GM12878 (cell line): Measurements from ENCODE around the gene NANOGP8.

ENCODE experiments used
- EP300 ChIP-seq, 2 experiments: fragments of 150-350 bp in 1 of 2; IDR thresholded peaks; 2 replicates each; pipeline ENCODE4 v1.6.1; 2011 to 2012; ENCODE audit warnings: low read depth in 2 of 2, low read length in 2 of 2, borderline replicate concordance in 1 of 2, improper control_type of control experiment in 1 of 2, inconsistent platforms in 1 of 2; ENCODE audit not compliant: control insufficient read depth in 1 of 2
- HDAC6 ChIP-seq: fragments of 200-600 bp; sonication (generic); IDR thresholded peaks from one replicate; pipeline ENCODE4 v1.8.0; 2017; ENCODE audit warnings: antibody characterized with exemption; ENCODE audit not compliant: unreplicated experiment
- JUND ChIP-seq: IDR thresholded peaks from 2 replicates; pipeline ENCODE4 v1.6.1; 2012; ENCODE audit warnings: low read depth, mild to moderate bottlenecking, low read length, improper control_type of control experiment, moderate library complexity
- NRF1 ChIP-seq: conservative IDR thresholded peaks from 2 replicates; pipeline ENCODE4 v1.6.1; 2011; ENCODE audit warnings: mild to moderate bottlenecking, low read depth, low read length, improper control_type of control experiment
- POLR2A ChIP-seq: IDR thresholded peaks from 2 replicates; pipeline ENCODE4 v1.6.1; 2011; ENCODE audit warnings: low read depth, mild to moderate bottlenecking, low read length
- RFX5 ChIP-seq: IDR thresholded peaks from 2 replicates; pipeline ENCODE4 v1.6.1; 2011; ENCODE audit warnings: low read depth, low read length, improper control_type of control experiment
- SPI1 ChIP-seq: IDR thresholded peaks from 2 replicates; pipeline ENCODE4 v1.6.1; 2011; ENCODE audit warnings: low read depth, mild to moderate bottlenecking, low read length, moderate library complexity, borderline replicate concordance; ENCODE audit not compliant: insufficient read depth
- TARDBP ChIP-seq: IDR thresholded peaks from 2 replicates; pipeline ENCODE4 v1.6.1; 2016; ENCODE audit warnings: borderline replicate concordance
- YY1 ChIP-seq: IDR thresholded peaks from 2 replicates; pipeline ENCODE4 v1.6.1; 2011; ENCODE audit warnings: low read depth, mild to moderate bottlenecking, low read length
- ZBED1 ChIP-seq: IDR thresholded peaks from 2 replicates; pipeline ENCODE4 v1.6.1; 2016; ENCODE audit warnings: borderline replicate concordance
- ZNF207 ChIP-seq: fragments of 450-650 bp; IDR thresholded peaks from 2 replicates; pipeline ENCODE4 v1.6.1; 2014; ENCODE audit warnings: antibody characterized with exemption, mild to moderate bottlenecking, borderline replicate concordance
- ZNF384 ChIP-seq: IDR thresholded peaks from 2 replicates; pipeline ENCODE4 v1.6.1; 2012; ENCODE audit warnings: low read depth, mild to moderate bottlenecking, low read length, improper control_type of control experiment, borderline replicate concordance
- TF ChIP-seq, protein P1 (sequence below): IDR thresholded peaks from 2 replicates; pipeline ENCODE4 v1.6.1; 2012; ENCODE audit warnings: low read depth, low read length, improper control_type of control experiment
- TF ChIP-seq, protein P2 (sequence below): fragments of 450-650 bp; IDR thresholded peaks from 2 replicates; pipeline ENCODE4 v1.6.1; 2016; ENCODE audit warnings: mild to moderate bottlenecking

- TF ChIP-seq, protein P1, sequence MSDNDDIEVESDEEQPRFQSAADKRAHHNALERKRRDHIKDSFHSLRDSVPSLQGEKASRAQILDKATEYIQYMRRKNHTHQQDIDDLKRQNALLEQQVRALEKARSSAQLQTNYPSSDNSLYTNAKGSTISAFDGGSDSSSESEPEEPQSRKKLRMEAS: no peak
- no peak for TF ChIP-seq RFX5
- TF ChIP-seq EP300 (IDR thresholded peaks at IDR 0.05; ENCODE audit: borderline replicate concordance in 1 of 2, control insufficient read depth in 1 of 2, low read depth in 2 of 2, low read length in 2 of 2): no peak
- no peak for TF ChIP-seq TARDBP
- TF ChIP-seq HDAC6: no peak
- no peak for TF ChIP-seq ZBED1
- TF ChIP-seq, protein P2, sequence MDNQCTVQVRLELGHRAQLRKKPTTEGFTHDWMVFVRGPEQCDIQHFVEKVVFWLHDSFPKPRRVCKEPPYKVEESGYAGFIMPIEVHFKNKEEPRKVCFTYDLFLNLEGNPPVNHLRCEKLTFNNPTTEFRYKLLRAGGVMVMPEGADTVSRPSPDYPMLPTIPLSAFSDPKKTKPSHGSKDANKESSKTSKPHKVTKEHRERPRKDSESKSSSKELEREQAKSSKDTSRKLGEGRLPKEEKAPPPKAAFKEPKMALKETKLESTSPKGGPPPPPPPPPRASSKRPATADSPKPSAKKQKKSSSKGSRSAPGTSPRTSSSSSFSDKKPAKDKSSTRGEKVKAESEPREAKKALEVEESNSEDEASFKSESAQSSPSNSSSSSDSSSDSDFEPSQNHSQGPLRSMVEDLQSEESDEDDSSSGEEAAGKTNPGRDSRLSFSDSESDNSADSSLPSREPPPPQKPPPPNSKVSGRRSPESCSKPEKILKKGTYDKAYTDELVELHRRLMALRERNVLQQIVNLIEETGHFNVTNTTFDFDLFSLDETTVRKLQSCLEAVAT: no peak
- no peak for TF ChIP-seq ZNF207
- no peak for TF ChIP-seq YY1
- TF ChIP-seq JUND: no peak
- no peak for TF ChIP-seq SPI1
- TF ChIP-seq ZNF384: no peak
- no peak for TF ChIP-seq POLR2A
- no peak for TF ChIP-seq NRF1
Measured at GRCh38 chr15:35092846-35093245, 7.8 kb upstream of the NANOGP8 start.
